GM06990 (cell line): ENCODE results near the gene FREY1.

ENCODE experiments used
- DNase-seq: peaks from one replicate; pipeline ENCODE4 v3.0.0-alpha.2; 2011; ENCODE audit not compliant: insufficient read length; ENCODE audit errors: extremely low read depth
- H3K27me3 ChIP-seq: replicated peaks from 2 replicates; pipeline ENCODE4 v1.6.0; 2011; ENCODE audit warnings: low read length; ENCODE audit not compliant: control insufficient read depth, insufficient read depth
- H3K36me3 ChIP-seq: 2 replicates; pipeline ENCODE4 v1.5.1; 2011; ENCODE audit warnings: low read length; ENCODE audit not compliant: control insufficient read depth, insufficient read depth
- H3K4me3 ChIP-seq: replicated peaks from 2 replicates; pipeline ENCODE4 v1.5.1; 2011; ENCODE audit warnings: low read depth, mild to moderate bottlenecking, control low read depth, low read length
- CTCF ChIP-seq: IDR thresholded peaks from 2 replicates; pipeline ENCODE4 v1.5.1; 2011; ENCODE audit warnings: low read length, control low read depth, mild to moderate bottlenecking, inconsistent platforms; ENCODE audit not compliant: insufficient read depth, poor library complexity, severe bottlenecking

FREY1 gene

GRCh38 chr11:45869551-45869950 is 37.5 kb downstream of the FREY1 start:
- Histone ChIP-seq H3K27me3 (no peaks in the 10 kb centered on the region), H3K36me3 (peaks cover 42% of the 10 kb centered on the region), H3K4me3 (no peak overlapping the region)
- no peak for DNase-seq
- TF ChIP-seq CTCF, result no peak

- Histone ChIP-seq H3K4me3 (no peak overlapping the region), H3K36me3 (peaks cover 20% of the 10 kb centered on the region), H3K27me3 (no peaks in the 10 kb centered on the region)
- no peak for DNase-seq
- TF ChIP-seq CTCF, result no peak
These were observed 43.0 kb downstream of the FREY1 start for GRCh38 chr11:45864041-45864440.

- Histone ChIP-seq H3K36me3 (peaks cover 23% of the 10 kb centered on the region), H3K27me3 (no peaks in the 10 kb centered on the region), H3K4me3 (no peak overlapping the region)
- no peak for DNase-seq
- TF ChIP-seq CTCF, result no peak
These were observed 46.1 kb downstream of the FREY1 start for GRCh38 chr11:45860764-45861510.

- Histone ChIP-seq H3K4me3 (no peak overlapping the region), H3K36me3 (peaks cover 21% of the 10 kb centered on the region), H3K27me3 (no peaks in the 10 kb centered on the region)
- TF ChIP-seq CTCF, result no peak
- DNase-seq, result no peak
These were observed 46.7 kb downstream of the FREY1 start for GRCh38 chr11:45860348-45860747.

GRCh38 chr11:45859661-45860140 is 47.4 kb downstream of the FREY1 start:
- H3K36me3 ChIP-seq, result peaks cover 21% of the 10 kb centered on the region
- no peak for DNase-seq

More at GRCh38 chr11:45859661-45860140, 47.4 kb downstream of the FREY1 start:
- no peaks in the 10 kb centered on the region for H3K27me3 ChIP-seq
- H3K4me3 ChIP-seq, result no peak overlapping the region
- TF ChIP-seq CTCF, result no peak
